Caco-2 (cell line): ENCODE data around the gene DAO. TPM values are rescaled to one million over a fixed set of nuclear protein-coding genes. Genes with fewer than 3 reads are reported as not detected.
A peak's percentile ranks its signal among the peaks of the same experiment; 100 is the strongest.

Source experiments
- BruUV-seq: library from RNA; stranded (reverse); fragments of 400-500 nt; replicated peaks from 2 replicates; lab custom pipeline; 2021; lab: Mats Ljungman, UMichigan
- CTCF ChIA-PET: fragments of 300-600 bp; sonication (Branson Sonifier 250); formaldehyde crosslinking; loops from one replicate; lab custom pipeline; 2022; ENCODE audit warnings: antibody characterized with exemption; lab: Charles Lee
- POLR2A ChIA-PET: fragments of 300-600 bp; sonication (Branson Sonifier 250); formaldehyde crosslinking; loops from one replicate; lab custom pipeline; 2022; ENCODE audit warnings: antibody characterized with exemption; lab: Charles Lee
- DNase-seq, 2 experiments: peaks; one replicate each; pipeline versions ENCODE4 v3.0.0 to v3.0.0-alpha.2; 2020 to 2022
- H3K27me3 ChIP-seq: replicated peaks from 2 replicates; pipeline ENCODE4 v1.6.0; 2011; ENCODE audit warnings: low read length; ENCODE audit not compliant: control insufficient read depth, insufficient read depth
- H3K36me3 ChIP-seq: 2 replicates; pipeline ENCODE4 v1.5.1; 2011; ENCODE audit warnings: low read length; ENCODE audit not compliant: control insufficient read depth, insufficient read depth
- H3K4me1 ChIP-seq: fragments of 250-450 bp; sonication (Bioruptor Pico); 2 replicates; pipeline ENCODE4 v1.5.1; 2020; ENCODE audit warnings: mild to moderate bottlenecking
- H3K4me3 ChIP-seq: 2 replicates; pipeline ENCODE4 v1.5.1; 2011; ENCODE audit warnings: low read depth, mild to moderate bottlenecking, control low read depth, low read length
- H3K9me3 ChIP-seq: fragments of 250-450 bp; sonication (Bioruptor Pico); 2 replicates; pipeline ENCODE4 v1.5.1; 2020; ENCODE audit warnings: mild to moderate bottlenecking, moderate library complexity
- H3K27ac Mint-ChIP-seq: one replicate; pipeline ENCODE4 v1.8.0; 2022; ENCODE audit warnings: mixed read lengths; ENCODE audit not compliant: unreplicated experiment
- H3K27me3 Mint-ChIP-seq: one replicate; pipeline ENCODE4 v1.8.0; 2022; ENCODE audit warnings: mixed read lengths; ENCODE audit not compliant: insufficient read depth, unreplicated experiment
- H3K36me3 Mint-ChIP-seq: one replicate; pipeline ENCODE4 v1.8.0; 2022; ENCODE audit warnings: mild to moderate bottlenecking, mixed read lengths; ENCODE audit not compliant: insufficient read depth, unreplicated experiment
- H3K4me1 Mint-ChIP-seq: one replicate; pipeline ENCODE4 v1.8.0; 2022; ENCODE audit warnings: low read depth, mixed read lengths; ENCODE audit not compliant: unreplicated experiment
- H3K4me3 Mint-ChIP-seq: one replicate; pipeline ENCODE4 v1.8.0; 2022; ENCODE audit warnings: mild to moderate bottlenecking, moderate library complexity, mixed read lengths; ENCODE audit not compliant: unreplicated experiment
- H3K9me3 Mint-ChIP-seq: one replicate; pipeline ENCODE4 v1.8.0; 2022; ENCODE audit warnings: mixed read lengths; ENCODE audit not compliant: unreplicated experiment
- CTCF ChIP-seq, 2 experiments: fragments of 200-600 bp in 1 of 2; IDR thresholded peaks; 1 replicate in 1 of 2; 2 replicates in 1 of 2; pipeline versions ENCODE4 v1.5.1 to v1.8.0; 2011 to 2022; ENCODE audit warnings: antibody characterized with exemption in 1 of 2, control low read depth in 1 of 2, inconsistent platforms in 1 of 2, low read depth in 1 of 2, low read length in 1 of 2, mild to moderate bottlenecking in 1 of 2, moderate library complexity in 1 of 2; ENCODE audit not compliant: insufficient read depth in 1 of 2, severe bottlenecking in 1 of 2, unreplicated experiment in 1 of 2
- intact Hi-C: fragments of 100-400 bp; cut with micrococcal nuclease; formaldehyde crosslinking; loops from one replicate; pipeline ENCODE4 v1.10.0; 2022; ENCODE audit not compliant: unreplicated experiment
- total RNA-seq: library from RNA; stranded (reverse); gene quantifications from 2 replicates; pipeline ENCODE4 v1.2.3, GENCODE V29; 2022

DAO gene
- total RNA-seq, 1 experiment from 2014 or later: not detected

GRCh38 chr12:108881953-108882352 is 2.1 kb downstream of the DAO start:
- Histone ChIP-seq H3K9me3 (no peaks in the 10 kb centered on the region), H3K36me3 (no peaks in the 10 kb centered on the region), H3K4me1 (no peaks in the 10 kb centered on the region), H3K4me3 (no peak overlapping the region), H3K27me3 (no peaks in the 10 kb centered on the region)
- ChIA-PET POLR2A (no interaction called here), CTCF (no interaction called here)
- no peaks in the 10 kb centered on the region for H3K27me3 Mint-ChIP-seq
- H3K27ac Mint-ChIP-seq: no peak overlapping the region
- no peaks in the 10 kb centered on the region for H3K9me3 Mint-ChIP-seq
- no peaks in the 10 kb centered on the region for H3K36me3 Mint-ChIP-seq
- no peak for TF ChIP-seq CTCF (IDR thresholded peaks at IDR 0.05; ENCODE audit: insufficient read depth in 1 of 2, low read depth in 1 of 2, low read length in 1 of 2, severe bottlenecking in 1 of 2, unreplicated experiment in 1 of 2)
- no peak for DNase-seq
- no peaks in the 10 kb centered on the region for H3K4me1 Mint-ChIP-seq
- intact Hi-C loops: no loop called here
- no TSS peak for BruUV-seq
- no peak overlapping the region for H3K4me3 Mint-ChIP-seq

- Mint-ChIP-seq H3K27me3 (no peaks in the 10 kb centered on the region), H3K4me1 (no peaks in the 10 kb centered on the region), H3K9me3 (no peaks in the 10 kb centered on the region), H3K36me3 (no peaks in the 10 kb centered on the region), H3K4me3 (no peak overlapping the region), H3K27ac (no peak overlapping the region)
- no peaks in the 10 kb centered on the region for H3K27me3 ChIP-seq
- ChIA-PET CTCF (interaction anchor here (0.5 to 2.0 kb wide), 6 partner anchors 15 to 208 kb away, joined by 3 to 9 read pairs (median 3); partner anchors contain the start of gene SSH1), POLR2A (no interaction called here)
- peak; percentile 41 to 67 for TF ChIP-seq CTCF (IDR thresholded peaks at IDR 0.05; ENCODE audit: insufficient read depth in 1 of 2, low read depth in 1 of 2, low read length in 1 of 2, severe bottlenecking in 1 of 2, unreplicated experiment in 1 of 2)
- H3K36me3 ChIP-seq: no peaks in the 10 kb centered on the region
- no peak overlapping the region for H3K4me3 ChIP-seq
- H3K9me3 ChIP-seq: no peaks in the 10 kb centered on the region
- intact Hi-C loops: loop anchor here (1.0 kb wide), 1 partner anchor 67 kb away; no protein-coding TSS in a partner anchor
- no TSS peak for BruUV-seq
- H3K4me1 ChIP-seq: no peaks in the 10 kb centered on the region
- DNase-seq: peak; percentile 55 to 60
Measured at GRCh38 chr12:108884116-108885012, 4.5 kb downstream of the DAO start.

GRCh38 chr12:108886873-108887629 is 7.2 kb downstream of the DAO start:
- H3K27me3 Mint-ChIP-seq: no peaks in the 10 kb centered on the region
- no TSS peak for BruUV-seq
- intact Hi-C loops: no loop called here
- H3K4me1 Mint-ChIP-seq: no peaks in the 10 kb centered on the region
- H3K9me3 Mint-ChIP-seq: peaks cover 10% of the 10 kb centered on the region
- Histone ChIP-seq H3K4me3 (no peak overlapping the region), H3K4me1 (no peaks in the 10 kb centered on the region), H3K36me3 (no peaks in the 10 kb centered on the region), H3K9me3 (peaks cover 11% of the 10 kb centered on the region; the same call in 1 of the 2 replicates), H3K27me3 (no peaks in the 10 kb centered on the region)
- DNase-seq: no peak
- H3K27ac Mint-ChIP-seq: no peak overlapping the region
- H3K4me3 Mint-ChIP-seq: no peak overlapping the region
- ChIA-PET CTCF (no interaction called here), POLR2A (no interaction called here)
- H3K36me3 Mint-ChIP-seq: no peaks in the 10 kb centered on the region
- no peak for TF ChIP-seq CTCF (IDR thresholded peaks at IDR 0.05; ENCODE audit: insufficient read depth in 1 of 2, low read depth in 1 of 2, low read length in 1 of 2, severe bottlenecking in 1 of 2, unreplicated experiment in 1 of 2)
